Endothelial cell of umbilical vein (primary cell): Measurements from ENCODE around the gene PANX2. TPM values are rescaled to one million over a fixed set of nuclear protein-coding genes. Genes with fewer than 3 reads are reported as not detected.

Experiments
- BruUV-seq: library from RNA; stranded (reverse); fragments of 400-500 nt; replicated peaks from 2 replicates; lab custom pipeline; 2021; lab: Mats Ljungman, UMichigan
- CTCF ChIA-PET: fragments of 300-600, 350-600 bp; sonication (Branson Sonifier 250); formaldehyde crosslinking; loops from one replicate; lab custom pipeline; 2021; ENCODE audit warnings: antibody characterized with exemption, inconsistent platforms; lab: Charles Lee
- POLR2A ChIA-PET: fragments of 300-600, 350-600 bp; sonication (Branson Sonifier 250); formaldehyde crosslinking; loops from one replicate; lab custom pipeline; 2021; ENCODE audit warnings: antibody characterized with exemption, inconsistent platforms; lab: Charles Lee
- DNase-seq: peaks from one replicate; pipeline ENCODE4 v3.0.0-alpha.2; 2011; ENCODE audit warnings: low read depth, low spot score
- FAIRE-seq: peaks from 2 replicates; lab custom pipeline; 2011; peaks lifted over from hg19 to GRCh38; lab: Jason Lieb, UNC
- H2AFZ ChIP-seq: 2 replicates; pipeline ENCODE4 v1.6.0; 2012; ENCODE audit warnings: low read depth, low read length, control low read depth, inconsistent platforms
- H3K27ac ChIP-seq: 2 replicates; pipeline ENCODE4 v1.5.1; 2011; ENCODE audit warnings: low read depth, mild to moderate bottlenecking, control low read depth, low read length, moderate library complexity; ENCODE audit not compliant: insufficient read depth
- H3K27me3 ChIP-seq, 2 experiments: 2 replicates each; pipeline versions ENCODE4 v1.6.0 to v1.6.1; 2011; ENCODE audit warnings: low read length in 2 of 2, mixed read lengths in 1 of 2; ENCODE audit not compliant: control insufficient read depth in 2 of 2, insufficient read depth in 2 of 2
- H3K36me3 ChIP-seq, 2 experiments: 2 replicates in 1 of 2; 3 replicates in 1 of 2; pipeline ENCODE4 v1.5.1; 2011; ENCODE audit warnings: low read length in 2 of 2, mild to moderate bottlenecking in 1 of 2, moderate library complexity in 1 of 2; ENCODE audit not compliant: control insufficient read depth in 2 of 2, insufficient read depth in 2 of 2; ENCODE audit errors: extremely low read depth in 1 of 2
- H3K4me1 ChIP-seq: 3 replicates; pipeline ENCODE4 v1.5.1; 2011; ENCODE audit warnings: mild to moderate bottlenecking, low read length; ENCODE audit not compliant: control insufficient read depth, insufficient read depth; ENCODE audit errors: extremely low read depth
- H3K4me2 ChIP-seq: 2 replicates; pipeline ENCODE4 v1.6.1; 2011; ENCODE audit warnings: low read length, control low read depth, mixed read lengths; ENCODE audit not compliant: insufficient read depth
- H3K4me3 ChIP-seq, 3 experiments: fragments of 200-600 bp in 1 of 3; sonication (generic), shearing (Covaris generic) in 1 of 3; replicated peaks in 1 of 3; 2 replicates each; pipeline ENCODE4 v1.5.1; 2011 to 2016; ENCODE audit warnings: control low read depth in 3 of 3, low read length in 3 of 3, mild to moderate bottlenecking in 2 of 3, inconsistent platforms in 1 of 3, low read depth in 1 of 3, moderate library complexity in 1 of 3; ENCODE audit not compliant: insufficient read depth in 1 of 3
- H3K79me2 ChIP-seq: 2 replicates; pipeline ENCODE4 v1.6.0; 2012; ENCODE audit warnings: low read length, inconsistent platforms; ENCODE audit not compliant: control insufficient read depth, insufficient read depth
- H3K9ac ChIP-seq: replicated peaks from 2 replicates; pipeline ENCODE3; 2011; ENCODE audit warnings: low read length, control low read depth; ENCODE audit not compliant: insufficient read depth; ENCODE audit errors: extremely low read depth
- H3K9me1 ChIP-seq: replicated peaks from 3 replicates; pipeline ENCODE4 v1.6.0; 2011; ENCODE audit warnings: mild to moderate bottlenecking, low read length; ENCODE audit not compliant: control insufficient read depth, insufficient read depth; ENCODE audit errors: extremely low read depth
- H3K9me3 ChIP-seq: replicated peaks from 2 replicates; pipeline ENCODE4 v1.5.1; 2012; ENCODE audit warnings: low read length, inconsistent platforms; ENCODE audit not compliant: control insufficient read depth, insufficient read depth
- H4K20me1 ChIP-seq: replicated peaks from 2 replicates; pipeline ENCODE3; 2011; ENCODE audit warnings: mild to moderate bottlenecking, low read length; ENCODE audit not compliant: control insufficient read depth, insufficient read depth; ENCODE audit errors: extremely low read depth
- EZH2 ChIP-seq: IDR thresholded peaks from 2 replicates; pipeline ENCODE4 v1.6.1; 2012; ENCODE audit warnings: borderline replicate concordance, low read depth, mild to moderate bottlenecking, moderate library complexity, low read length, inconsistent platforms; ENCODE audit not compliant: severe bottlenecking
- FOS ChIP-seq: IDR thresholded peaks from 2 replicates; pipeline ENCODE4 v1.6.1; 2011; ENCODE audit warnings: mild to moderate bottlenecking, low read length, moderate library complexity, borderline replicate concordance; ENCODE audit not compliant: insufficient read depth
- JUN ChIP-seq: IDR thresholded peaks from 2 replicates; pipeline ENCODE4 v1.6.1; 2011; ENCODE audit warnings: borderline replicate concordance, low read depth; ENCODE audit not compliant: insufficient read length, insufficient read depth
- MYC ChIP-seq: IDR thresholded peaks from one replicate; pipeline ENCODE4 v1.6.1; 2011; ENCODE audit warnings: mild to moderate bottlenecking, low read depth, low read length
- POLR2A ChIP-seq: IDR thresholded peaks from 2 replicates; pipeline ENCODE4 v1.6.1; 2012; ENCODE audit warnings: low read depth, mild to moderate bottlenecking, control low read depth, low read length
- POLR2AphosphoS5 ChIP-seq: IDR thresholded peaks from 2 replicates; pipeline ENCODE4 v1.6.1; 2012; ENCODE audit warnings: low read depth, mild to moderate bottlenecking, control low read depth, low read length, moderate library complexity; ENCODE audit not compliant: insufficient read depth
- dilution Hi-C: fragments of 300-500 bp; cut with MboI; formaldehyde crosslinking; loops from one replicate; pipeline ENCODE4 v1.15.0; 2019; ENCODE audit warnings: low sequenced_read_pairs; ENCODE audit not compliant: extremely low pct_ligation_motif_present
- intact Hi-C: fragments of 100-400 bp; cut with micrococcal nuclease; formaldehyde crosslinking; loops from one replicate; pipeline ENCODE4 v1.10.0; 2022
- polyA plus RNA-seq, 4 experiments: library from polyadenylated mRNA; depleted of rRNA in 3 of 4; stranded (reverse) in 3 of 4; unstranded in 1 of 4; fragments of >200 nt; gene quantifications; 2 replicates each; pipeline versions ENCODE4 v1.2.1 to v1.2.3, GENCODE V29; 2011 to 2012; ENCODE audit warnings: missing spikeins in 1 of 4
- total RNA-seq: library from RNA; stranded (reverse); gene quantifications from 2 replicates; pipeline ENCODE4 v1.2.3, GENCODE V29; 2021
- TF ChIP-seq, protein P1 (sequence below), 2 donors: IDR thresholded peaks; 1 replicate in 1 of 2; 2 replicates in 1 of 2; pipeline ENCODE4 v1.5.1; 2011; ENCODE audit warnings: low read length in 2 of 2, mild to moderate bottlenecking in 2 of 2, moderate library complexity in 2 of 2, control low read depth in 1 of 2, inconsistent platforms in 1 of 2, low read depth in 1 of 2; ENCODE audit not compliant: insufficient read depth in 1 of 2; ENCODE audit errors: extremely low read depth in 1 of 2
- TF ChIP-seq, protein P2 (sequence below): IDR thresholded peaks from 2 replicates; pipeline ENCODE4 v1.6.1; 2011; ENCODE audit not compliant: insufficient read depth, insufficient read length

PANX2 gene
- total and polyA plus RNA-seq, 2 donors (not counting 3 experiments of a cell fraction or from before 2014, with no cell fraction given), result 2.5 to 5.1 TPM

GRCh38 chr22:50160947-50161346 lies 9.6 kb upstream of the PANX2 start:
- Histone ChIP-seq H3K36me3 (peaks cover 18 to 32% of the 10 kb centered on the region in 2 experiments), H3K9me3 (no peaks in the 10 kb centered on the region), H3K4me1 (no peaks in the 10 kb centered on the region), H4K20me1 (no peaks in the 10 kb centered on the region), H3K4me2 (no peak overlapping the region), H3K9me1 (no peaks in the 10 kb centered on the region), H3K27me3 (no peaks in the 10 kb centered on the region), H3K79me2 (no peaks in the 10 kb centered on the region), H2AFZ (no peak overlapping the region), H3K9ac (no peak overlapping the region), H3K27ac (no peak overlapping the region), H3K4me3 (no peak overlapping the region)
- BruUV-seq, result no TSS peak
- ChIA-PET POLR2A (no interaction called here), CTCF (no interaction called here)
- intact Hi-C loops, result no loop called here
- dilution Hi-C loops, result no loop called here
- DNase-seq, result no peak
- TF ChIP-seq FOS, result no peak
- TF ChIP-seq JUN, result no peak
- no peak for FAIRE-seq

DNA sequence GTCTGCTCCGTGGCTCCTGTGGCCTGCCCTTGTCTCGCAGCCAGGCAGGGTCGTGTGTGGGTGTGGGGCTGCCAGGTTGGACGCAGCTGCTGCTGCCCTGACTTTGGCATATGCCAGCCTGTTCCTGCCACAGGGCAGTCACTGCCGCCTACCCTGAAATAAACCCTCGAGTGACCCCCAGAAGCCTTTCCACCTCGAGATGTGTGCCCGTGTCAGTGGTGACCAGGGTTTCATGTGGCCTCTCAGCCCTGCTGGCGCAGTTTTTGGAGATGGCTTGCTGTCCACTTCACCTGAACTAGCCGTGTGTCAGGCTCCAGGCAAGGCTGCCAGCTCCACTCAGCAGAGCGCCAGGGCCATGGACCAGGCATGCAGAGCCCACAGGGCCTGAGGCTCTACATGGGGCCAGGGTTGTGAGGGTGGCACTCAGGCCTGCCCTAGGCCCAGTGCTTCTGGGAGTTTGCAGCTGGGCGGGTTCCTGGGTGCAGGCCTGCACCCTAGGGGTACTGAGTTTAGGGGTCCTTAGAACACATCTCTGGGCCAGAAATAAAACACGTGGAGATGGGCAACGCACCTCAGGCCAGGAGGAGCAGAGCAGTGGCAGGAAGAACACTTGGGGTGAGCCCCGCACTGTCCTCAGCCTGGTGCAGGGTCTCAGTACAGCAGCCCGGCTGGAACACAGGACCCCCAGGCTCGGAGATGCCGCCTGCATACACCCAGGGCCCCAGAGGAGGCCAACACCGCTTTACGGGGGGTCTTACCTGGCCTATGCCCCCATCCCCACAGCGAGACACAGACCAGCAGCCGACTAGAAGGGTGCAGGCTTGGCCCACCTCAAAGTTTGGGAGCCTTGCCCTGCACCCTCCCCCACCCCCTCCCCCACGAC lies 8.8 kb upstream of the PANX2 start:
- no TSS peak for BruUV-seq
- intact Hi-C loops, result no loop called here
- FAIRE-seq (no peak), DNase-seq (no peak)
- ChIA-PET POLR2A (interaction anchor here (0.9 kb wide), 1 partner anchor 9 kb away, joined by 3 read pairs; the partner anchor contains the start of gene PANX2), CTCF (no interaction called here)
- Histone ChIP-seq H3K4me2 (no peak overlapping the region), H3K4me1 (no peaks in the 10 kb centered on the region), H3K9me1 (no peaks in the 10 kb centered on the region), H3K36me3 (peaks cover 14 to 30% of the 10 kb centered on the region in 2 experiments), H2AFZ (no peak overlapping the region), H4K20me1 (no peaks in the 10 kb centered on the region), H3K9me3 (no peaks in the 10 kb centered on the region), H3K9ac (no peak overlapping the region), H3K27ac (no peak overlapping the region), H3K79me2 (no peaks in the 10 kb centered on the region), H3K4me3 (no peak overlapping the region), H3K27me3 (no peaks in the 10 kb centered on the region)
- TF ChIP-seq JUN, result no peak
- TF ChIP-seq EZH2, result no peak
- TF ChIP-seq POLR2AphosphoS5, result no peak
- no peak for TF ChIP-seq MYC
- TF ChIP-seq, protein P1, sequence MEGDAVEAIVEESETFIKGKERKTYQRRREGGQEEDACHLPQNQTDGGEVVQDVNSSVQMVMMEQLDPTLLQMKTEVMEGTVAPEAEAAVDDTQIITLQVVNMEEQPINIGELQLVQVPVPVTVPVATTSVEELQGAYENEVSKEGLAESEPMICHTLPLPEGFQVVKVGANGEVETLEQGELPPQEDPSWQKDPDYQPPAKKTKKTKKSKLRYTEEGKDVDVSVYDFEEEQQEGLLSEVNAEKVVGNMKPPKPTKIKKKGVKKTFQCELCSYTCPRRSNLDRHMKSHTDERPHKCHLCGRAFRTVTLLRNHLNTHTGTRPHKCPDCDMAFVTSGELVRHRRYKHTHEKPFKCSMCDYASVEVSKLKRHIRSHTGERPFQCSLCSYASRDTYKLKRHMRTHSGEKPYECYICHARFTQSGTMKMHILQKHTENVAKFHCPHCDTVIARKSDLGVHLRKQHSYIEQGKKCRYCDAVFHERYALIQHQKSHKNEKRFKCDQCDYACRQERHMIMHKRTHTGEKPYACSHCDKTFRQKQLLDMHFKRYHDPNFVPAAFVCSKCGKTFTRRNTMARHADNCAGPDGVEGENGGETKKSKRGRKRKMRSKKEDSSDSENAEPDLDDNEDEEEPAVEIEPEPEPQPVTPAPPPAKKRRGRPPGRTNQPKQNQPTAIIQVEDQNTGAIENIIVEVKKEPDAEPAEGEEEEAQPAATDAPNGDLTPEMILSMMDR (IDR thresholded peaks at IDR 0.05; ENCODE audit: extremely low read depth in 1 of 2, insufficient read depth in 1 of 2, low read depth in 1 of 2, low read length in 2 of 2), result no peak
- no peak for TF ChIP-seq FOS
- no peak for TF ChIP-seq POLR2A
- TF ChIP-seq, protein P2, sequence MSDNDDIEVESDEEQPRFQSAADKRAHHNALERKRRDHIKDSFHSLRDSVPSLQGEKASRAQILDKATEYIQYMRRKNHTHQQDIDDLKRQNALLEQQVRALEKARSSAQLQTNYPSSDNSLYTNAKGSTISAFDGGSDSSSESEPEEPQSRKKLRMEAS, result no peak
- dilution Hi-C loops, result no loop called here
